ENCODE measurements around the gene TP53I11.

GRCh38 chr11:44983786-44984185 lies 33.1 kb upstream of the TP53I11 start:
- TF ChIP-seq, protein P1, sequence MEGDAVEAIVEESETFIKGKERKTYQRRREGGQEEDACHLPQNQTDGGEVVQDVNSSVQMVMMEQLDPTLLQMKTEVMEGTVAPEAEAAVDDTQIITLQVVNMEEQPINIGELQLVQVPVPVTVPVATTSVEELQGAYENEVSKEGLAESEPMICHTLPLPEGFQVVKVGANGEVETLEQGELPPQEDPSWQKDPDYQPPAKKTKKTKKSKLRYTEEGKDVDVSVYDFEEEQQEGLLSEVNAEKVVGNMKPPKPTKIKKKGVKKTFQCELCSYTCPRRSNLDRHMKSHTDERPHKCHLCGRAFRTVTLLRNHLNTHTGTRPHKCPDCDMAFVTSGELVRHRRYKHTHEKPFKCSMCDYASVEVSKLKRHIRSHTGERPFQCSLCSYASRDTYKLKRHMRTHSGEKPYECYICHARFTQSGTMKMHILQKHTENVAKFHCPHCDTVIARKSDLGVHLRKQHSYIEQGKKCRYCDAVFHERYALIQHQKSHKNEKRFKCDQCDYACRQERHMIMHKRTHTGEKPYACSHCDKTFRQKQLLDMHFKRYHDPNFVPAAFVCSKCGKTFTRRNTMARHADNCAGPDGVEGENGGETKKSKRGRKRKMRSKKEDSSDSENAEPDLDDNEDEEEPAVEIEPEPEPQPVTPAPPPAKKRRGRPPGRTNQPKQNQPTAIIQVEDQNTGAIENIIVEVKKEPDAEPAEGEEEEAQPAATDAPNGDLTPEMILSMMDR (optimal IDR thresholded peaks at IDR 0.05 in 1 of 3, IDR thresholded peaks at IDR 0.05 in 1 of 3, conservative IDR thresholded peaks at IDR 0.05 in 1 of 3; ENCODE audit: extremely low read depth in 1 of 3, insufficient read depth in 2 of 3, low read length in 3 of 3), result no peak
- TF ChIP-seq EZH2 (IDR thresholded peaks at IDR 0.05; ENCODE audit: low read length), result no peak

Data from keratinocyte (primary cell).